NCI-H1105 (cell line): ENCODE data around the gene VSTM2A.

Experiments used
- DNase-seq: peaks from one replicate; lab custom pipeline; 2025; lab: John Stamatoyannopoulos, UW

Gene VSTM2A

GRCh38 chr7:54615537-54615936 lies 73.4 kb downstream of the VSTM2A start:
- DNase-seq: no peak
